Neural crest cell (in vitro differentiated cells): ENCODE data around the gene FRYL. TPM values are rescaled to one million over a fixed set of nuclear protein-coding genes. Genes with fewer than 3 reads are reported as not detected.
"Not testable (repeated sequence)": the region's sequence is repeated elsewhere in the genome, so short reads cannot be mapped to it uniquely, and the experiment has no call there.

Experiments
- DNase-seq: peaks from one replicate; pipeline ENCODE4 v3.0.0; 2021; ENCODE audit warnings: low read depth, mixed read lengths, low spot score
- H3K27ac Mint-ChIP-seq: one replicate; pipeline ENCODE4 v1.8.0; 2021; ENCODE audit warnings: mild to moderate bottlenecking, mixed read lengths; ENCODE audit not compliant: unreplicated experiment
- H3K27me3 Mint-ChIP-seq: 2 replicates; pipeline ENCODE4 v1.8.0; 2021; ENCODE audit warnings: low read depth, mild to moderate bottlenecking, mixed read lengths
- H3K36me3 Mint-ChIP-seq: 2 replicates; pipeline ENCODE4 v1.8.0; 2021; ENCODE audit warnings: low read depth, mild to moderate bottlenecking, mixed read lengths
- H3K4me1 Mint-ChIP-seq: 2 replicates; pipeline ENCODE4 v1.8.0; 2021; ENCODE audit warnings: mixed read lengths
- H3K4me3 Mint-ChIP-seq: one replicate; pipeline ENCODE4 v1.8.0; 2021; ENCODE audit warnings: mild to moderate bottlenecking, mixed read lengths
- H3K9me3 Mint-ChIP-seq: 2 replicates; pipeline ENCODE4 v1.8.0; 2021; ENCODE audit warnings: mixed read lengths
- CTCF ChIP-seq: fragments of 200-600 bp; sonication (generic); conservative IDR thresholded peaks from 2 replicates; pipeline ENCODE4 v1.5.0; 2021; ENCODE audit warnings: antibody characterized with exemption, mild to moderate bottlenecking
- total RNA-seq: library from RNA; stranded (reverse); gene quantifications from 2 replicates; pipeline ENCODE4 v1.2.1, GENCODE V29; 2021

FRYL gene
- total RNA-seq, 1 donor from 2014 or later = 48.7 TPM

GRCh38 chr4:48748949-48749596, 31.0 kb downstream of the FRYL start:
- no peak for TF ChIP-seq CTCF
- peaks cover 13% of the 10 kb centered on the region for H3K36me3 Mint-ChIP-seq
- DNase-seq = no peak
- no peaks in the 10 kb centered on the region for H3K9me3 Mint-ChIP-seq
- H3K4me3 Mint-ChIP-seq = no peak overlapping the region
- H3K27me3 Mint-ChIP-seq = no peaks in the 10 kb centered on the region
- H3K27ac Mint-ChIP-seq = peak overlapping the region; percentile 0
- peaks cover 35% of the 10 kb centered on the region for H3K4me1 Mint-ChIP-seq

GRCh38 chr4:48746608-48747362, 33.3 kb downstream of the FRYL start:
- no peaks in the 10 kb centered on the region for H3K9me3 Mint-ChIP-seq
- peaks cover 34% of the 10 kb centered on the region for H3K4me1 Mint-ChIP-seq
- no peak for DNase-seq
- H3K27ac Mint-ChIP-seq = no peak overlapping the region
- H3K27me3 Mint-ChIP-seq = no peaks in the 10 kb centered on the region
- no peak overlapping the region for H3K4me3 Mint-ChIP-seq
- H3K36me3 Mint-ChIP-seq = peaks cover 4% of the 10 kb centered on the region
- TF ChIP-seq CTCF = no peak

GRCh38 chr4:48745223-48745622, 34.9 kb downstream of the FRYL start:
- H3K9me3 Mint-ChIP-seq, H3K4me3 Mint-ChIP-seq, H3K27me3 Mint-ChIP-seq, H3K27ac Mint-ChIP-seq, DNase-seq, H3K36me3 Mint-ChIP-seq: not testable (repeated sequence)
- H3K4me1 Mint-ChIP-seq = peaks cover 25% of the 10 kb centered on the region

DNA sequence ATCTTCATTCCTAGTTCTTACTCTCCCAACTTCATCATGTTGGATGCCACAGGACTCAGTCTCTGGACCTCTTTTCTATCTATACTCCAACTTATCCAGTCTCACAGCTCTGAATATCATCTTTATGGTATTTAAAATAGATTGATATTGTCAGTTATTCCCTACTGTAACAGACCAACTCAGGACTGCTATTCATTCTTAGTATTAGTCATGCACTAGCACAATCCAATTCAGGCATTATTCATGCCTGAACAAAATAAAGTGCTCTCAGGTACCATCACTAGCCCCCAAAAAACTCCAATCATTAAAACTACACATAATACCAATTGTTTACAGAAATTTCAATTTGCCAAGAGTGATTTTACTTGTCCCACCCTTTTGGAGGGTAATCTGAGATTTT, 37.7 kb downstream of the FRYL start:
- Mint-ChIP-seq H3K4me3 (no peak overlapping the region), H3K27ac (no peak overlapping the region), H3K36me3 (peaks cover 8% of the 10 kb centered on the region), H3K27me3 (no peaks in the 10 kb centered on the region), H3K4me1 (peaks cover 16% of the 10 kb centered on the region), H3K9me3 (no peaks in the 10 kb centered on the region)
- no peak for TF ChIP-seq CTCF
- DNase-seq = no peak

GRCh38 chr4:48739560-48740019, 40.5 kb downstream of the FRYL start:
- Mint-ChIP-seq H3K36me3 (peaks cover 8% of the 10 kb centered on the region), H3K27me3 (no peaks in the 10 kb centered on the region)
- no peak for TF ChIP-seq CTCF

DNA sequence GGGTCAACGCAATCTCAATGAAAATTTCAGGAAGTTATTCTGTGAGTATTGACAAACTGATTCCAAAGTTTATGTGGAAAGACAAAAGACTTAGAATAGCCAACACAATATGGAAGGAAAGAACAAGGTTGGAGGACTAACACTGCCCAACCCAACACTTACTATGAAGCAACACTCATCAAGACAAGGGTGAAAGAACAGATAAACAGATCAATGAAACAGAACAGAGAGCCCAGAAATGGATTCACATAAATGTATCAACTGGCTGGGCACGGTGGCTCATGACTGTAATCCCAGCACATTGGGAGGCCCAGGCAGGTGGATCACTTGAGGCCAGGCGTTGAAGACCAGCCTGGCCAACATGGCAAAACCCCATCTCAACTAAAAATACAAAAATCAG, 41.2 kb downstream of the FRYL start:
- DNase-seq = no peak
- H3K4me1 Mint-ChIP-seq = peaks cover 8% of the 10 kb centered on the region
- no peak overlapping the region for H3K27ac Mint-ChIP-seq
- H3K27me3 Mint-ChIP-seq = no peaks in the 10 kb centered on the region
- no peak for TF ChIP-seq CTCF
- H3K9me3 Mint-ChIP-seq = no peaks in the 10 kb centered on the region
- H3K36me3 Mint-ChIP-seq = peaks cover 13% of the 10 kb centered on the region
- H3K4me3 Mint-ChIP-seq = no peak overlapping the region

More at GRCh38 chr4:48739560-48740019, 40.5 kb downstream of the FRYL start:
- Mint-ChIP-seq H3K4me1 (peaks cover 10% of the 10 kb centered on the region), H3K4me3 (no peak overlapping the region), H3K9me3 (no peaks in the 10 kb centered on the region), H3K27ac (no peak overlapping the region)
- DNase-seq = no peak

GRCh38 chr4:48728906-48729496, 51.1 kb downstream of the FRYL start:
- peaks cover 40% of the 10 kb centered on the region for H3K36me3 Mint-ChIP-seq
- not testable (repeated sequence) for H3K27me3 Mint-ChIP-seq, H3K27ac Mint-ChIP-seq, H3K4me3 Mint-ChIP-seq, DNase-seq, H3K9me3 Mint-ChIP-seq
- peaks cover 34% of the 10 kb centered on the region for H3K4me1 Mint-ChIP-seq
